HCEC 1CT (cell line): ENCODE data around the gene DLG2.
"Not testable (repeated sequence)": the region's sequence is repeated elsewhere in the genome, so short reads cannot be mapped to it uniquely, and the experiment has no call there.

ENCODE experiments used
- DNase-seq: peaks from one replicate; pipeline ENCODE4 v3.0.0-alpha.2; 2017

Gene DLG2

DNA sequence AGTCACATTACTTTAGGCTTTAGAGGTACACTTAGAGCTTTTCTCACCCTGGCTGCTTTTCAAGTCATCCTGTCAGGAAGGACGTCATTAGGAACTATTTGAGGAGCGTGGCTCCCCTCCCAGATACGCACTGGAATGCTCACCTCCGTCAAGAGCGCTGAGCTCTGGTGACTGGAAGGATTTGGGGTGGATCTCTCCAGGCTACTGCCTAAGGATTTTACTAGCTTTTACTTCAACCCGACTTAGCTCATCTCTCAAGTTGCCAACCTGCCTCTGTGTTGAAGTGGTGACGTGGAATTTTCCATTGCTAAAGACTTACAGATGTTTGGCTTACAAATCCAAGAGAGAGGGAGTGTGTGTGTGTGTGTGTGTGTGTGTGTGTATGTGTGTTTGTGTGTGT lies 1985.6 kb downstream of the DLG2 start:
- no peak for DNase-seq

DNA sequence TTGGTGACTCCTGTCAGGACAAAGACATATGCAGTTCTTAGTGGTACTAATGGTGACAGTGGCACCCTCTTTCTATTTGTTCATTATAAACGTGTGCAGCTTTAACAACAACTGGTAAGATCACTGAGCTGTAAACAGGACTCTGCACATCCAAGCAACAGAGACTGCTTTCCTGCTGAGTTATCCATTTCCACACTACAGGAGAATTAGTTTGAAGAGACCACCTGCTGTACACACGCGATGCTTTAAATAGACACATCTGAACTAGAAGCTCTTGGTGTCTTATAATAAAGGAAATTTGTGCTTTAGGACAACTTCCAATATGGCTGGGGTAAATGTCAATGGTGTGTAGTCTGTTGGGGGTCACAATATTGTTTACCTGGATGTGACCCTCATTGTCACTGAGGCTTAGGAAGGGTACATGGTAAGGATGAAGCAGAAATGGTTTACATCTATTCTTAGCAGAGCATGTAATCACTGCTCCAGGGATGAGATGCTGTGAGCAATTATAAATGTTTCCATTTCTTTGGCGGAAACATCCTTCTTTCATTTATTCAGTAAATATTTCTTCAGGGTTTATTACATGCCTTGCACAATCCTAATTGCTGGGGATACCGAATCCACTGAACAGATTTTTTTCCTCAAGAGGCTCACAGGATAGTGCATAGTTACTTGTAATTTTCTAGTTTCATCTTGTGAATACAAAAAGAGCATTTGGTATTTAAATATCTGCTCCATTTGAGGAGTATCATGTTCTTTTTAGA lies 1987.0 kb downstream of the DLG2 start:
- DNase-seq, result no peak

GRCh38 chr11:83635166-83635565 lies 1992.0 kb downstream of the DLG2 start:
- DNase-seq, result no peak

DNA sequence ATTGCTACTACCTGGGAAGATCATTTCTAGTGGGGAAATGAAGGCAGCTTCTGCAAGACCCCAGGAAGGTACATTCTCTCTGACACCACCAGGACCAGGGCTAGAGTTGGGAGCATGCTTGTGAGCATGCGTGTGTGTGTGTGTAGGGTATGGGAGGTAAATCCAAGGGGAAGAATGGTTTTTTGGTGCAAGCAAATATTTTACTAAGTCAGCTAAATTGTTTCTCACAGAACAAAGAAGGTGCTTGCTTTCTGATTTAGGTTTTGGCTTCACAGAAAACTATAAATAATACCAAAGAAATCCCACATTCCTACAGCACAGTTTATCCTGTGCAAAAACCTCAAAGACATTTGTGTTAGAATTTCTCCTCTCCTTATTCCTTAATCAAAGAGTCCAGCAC lies 1996.9 kb downstream of the DLG2 start:
- no peak for DNase-seq

DNA sequence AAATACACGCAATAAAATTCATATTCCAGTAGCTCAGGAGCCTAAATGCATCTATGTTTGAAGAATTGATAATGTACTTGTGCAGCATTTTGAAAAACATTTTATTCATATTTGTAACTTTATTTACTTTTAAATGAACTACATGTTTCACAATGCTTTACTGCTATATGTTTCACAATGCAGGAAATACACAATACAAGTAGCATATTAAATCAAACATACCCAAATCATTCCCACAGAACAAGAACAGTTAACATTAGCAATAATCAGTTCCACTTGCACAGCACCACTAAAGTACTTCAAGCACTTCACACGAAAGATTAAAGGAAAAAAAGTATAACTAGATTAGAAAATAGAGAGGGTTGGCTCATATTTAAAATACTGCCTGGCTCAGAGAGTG lies 1997.4 kb downstream of the DLG2 start:
- no peak for DNase-seq

- DNase-seq, result no peak
Measured at GRCh38 chr11:83628622-83629355, 1998.4 kb downstream of the DLG2 start.

DNA sequence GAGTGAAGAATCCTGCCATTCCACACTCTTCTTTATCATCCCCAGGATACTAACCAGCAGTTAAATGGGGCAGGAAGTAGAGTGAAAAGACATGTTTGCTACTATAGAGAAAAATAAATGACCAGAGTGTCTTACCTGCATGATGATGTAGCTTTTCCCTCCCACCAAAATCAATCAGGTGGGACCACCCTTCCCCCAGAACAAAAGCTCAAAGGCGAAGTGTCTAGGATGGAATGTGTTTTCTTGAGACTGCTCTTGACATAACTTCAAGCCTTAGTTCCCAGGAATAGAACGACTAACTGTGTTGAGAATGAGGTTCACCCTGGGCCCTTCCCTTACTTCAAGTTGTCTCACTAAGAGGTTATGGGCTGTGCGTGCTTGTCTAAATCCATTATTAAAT lies 2001.8 kb downstream of the DLG2 start:
- DNase-seq, result no peak

DNA sequence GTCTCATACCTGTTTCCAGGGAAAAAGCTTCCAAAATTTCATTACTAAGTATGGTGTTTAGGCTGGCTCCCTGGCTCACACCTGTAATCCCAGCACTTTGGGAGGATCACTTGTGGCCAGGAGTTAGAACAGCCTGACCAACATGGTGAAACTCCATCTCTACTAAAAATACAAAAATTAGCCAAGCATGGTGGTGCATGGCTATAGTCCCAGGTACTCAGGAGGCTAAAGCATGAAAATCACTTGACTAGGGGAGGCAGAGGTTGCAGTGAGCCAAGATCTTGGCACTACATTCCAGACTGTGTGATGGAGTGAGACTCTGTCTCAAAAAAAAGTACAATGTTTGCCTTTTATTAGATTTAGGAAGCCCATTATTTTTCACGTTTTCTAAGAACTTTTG lies 2009.5 kb downstream of the DLG2 start:
- no peak for DNase-seq

DNA sequence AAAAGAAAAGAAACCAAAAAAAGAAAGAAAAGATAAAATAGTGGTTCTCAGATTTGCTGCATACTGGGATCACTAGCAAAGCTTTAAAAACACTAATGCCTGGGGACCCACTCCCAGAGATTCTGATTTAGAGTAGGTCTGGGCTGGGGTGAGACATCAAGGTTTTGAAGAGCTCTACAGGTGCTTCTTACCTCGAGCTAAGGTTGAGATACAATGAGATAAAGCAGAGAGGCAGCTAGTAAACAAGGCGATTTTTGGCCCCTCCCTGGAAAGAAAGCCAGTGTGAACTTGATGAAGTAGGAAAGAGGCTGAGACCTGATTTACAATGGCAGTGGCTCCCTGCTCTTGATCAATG lies 2013.4 kb downstream of the DLG2 start:
- DNase-seq, result no peak

DNA sequence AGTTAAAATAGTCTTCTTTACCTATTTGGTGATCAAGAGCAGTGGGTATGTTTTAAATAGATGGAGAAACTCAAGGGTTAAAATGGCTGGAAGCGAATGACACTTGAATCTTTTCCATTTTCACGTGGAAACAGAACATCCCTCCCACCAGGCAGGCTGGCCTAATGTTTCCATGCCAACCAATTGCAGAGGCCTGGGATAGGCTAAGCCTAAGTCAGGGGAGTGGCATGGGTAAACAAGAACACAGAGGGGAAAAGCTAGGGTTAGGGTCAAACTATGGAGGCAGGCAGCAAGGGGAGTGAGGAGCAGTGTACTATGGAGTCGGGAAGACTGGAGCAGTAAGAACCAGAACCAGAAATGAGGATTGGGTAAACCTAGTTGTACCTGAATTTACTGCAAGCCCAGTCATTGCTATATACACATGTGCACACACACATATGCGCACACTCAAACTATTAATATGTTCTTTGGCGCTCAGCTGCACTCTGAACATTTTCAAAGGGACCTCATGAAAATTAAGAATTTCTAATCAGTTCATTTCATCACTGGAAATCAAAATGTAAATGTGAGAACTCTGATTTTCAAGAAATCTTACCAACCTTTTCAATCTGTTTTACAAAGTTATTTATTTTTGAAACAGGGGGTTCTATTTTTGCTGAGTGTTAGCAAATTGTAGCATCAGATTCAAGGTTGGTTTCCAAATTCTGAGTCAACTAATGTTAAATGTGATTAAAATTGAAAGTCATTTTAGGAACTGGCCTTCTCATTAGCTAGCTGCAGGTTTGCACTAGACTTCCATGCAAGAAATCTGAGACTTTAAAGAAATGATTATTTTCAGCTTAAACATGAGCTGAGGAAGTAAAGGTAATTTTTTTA lies 2014.0 kb downstream of the DLG2 start:
- no peak for DNase-seq

DNA sequence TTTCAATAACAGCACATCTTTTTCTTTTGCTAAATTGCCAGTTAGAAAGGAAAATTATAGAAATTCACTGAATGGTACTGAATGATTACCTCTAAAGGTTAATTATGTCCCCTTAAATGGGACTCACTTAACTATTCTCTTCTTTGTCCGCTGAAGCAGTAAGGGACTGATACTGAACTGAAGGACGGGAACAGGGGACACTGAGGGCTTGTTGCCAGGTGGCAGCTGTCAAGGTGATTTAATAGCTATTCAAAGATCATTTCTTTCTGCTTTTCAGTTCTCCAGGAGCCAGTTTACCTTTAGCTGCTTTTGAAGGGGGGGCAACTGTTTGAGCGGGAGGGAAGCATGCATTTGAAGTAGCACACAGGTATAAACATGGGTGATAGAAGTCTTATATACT lies 2015.5 kb downstream of the DLG2 start:
- DNase-seq, result no peak

DNA sequence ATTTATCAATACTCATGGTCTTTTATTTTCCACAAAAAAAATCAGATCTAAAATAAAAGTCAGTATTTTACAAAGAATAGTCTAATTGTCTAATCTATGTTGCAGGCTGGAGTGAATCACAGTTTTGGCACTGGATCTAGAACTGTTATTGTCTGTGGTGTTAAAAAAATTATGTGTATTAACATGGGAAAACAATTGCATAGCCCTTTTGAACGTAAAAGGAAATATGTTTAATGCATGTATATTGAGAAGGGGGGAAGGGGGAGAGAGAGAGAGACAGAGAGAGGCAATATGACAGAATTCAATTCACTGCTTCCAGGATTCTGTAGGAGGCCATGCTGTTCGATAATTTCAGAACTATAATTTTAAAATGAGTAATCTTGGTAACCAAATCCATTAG lies 2016.1 kb downstream of the DLG2 start:
- DNase-seq, result no peak

DNA sequence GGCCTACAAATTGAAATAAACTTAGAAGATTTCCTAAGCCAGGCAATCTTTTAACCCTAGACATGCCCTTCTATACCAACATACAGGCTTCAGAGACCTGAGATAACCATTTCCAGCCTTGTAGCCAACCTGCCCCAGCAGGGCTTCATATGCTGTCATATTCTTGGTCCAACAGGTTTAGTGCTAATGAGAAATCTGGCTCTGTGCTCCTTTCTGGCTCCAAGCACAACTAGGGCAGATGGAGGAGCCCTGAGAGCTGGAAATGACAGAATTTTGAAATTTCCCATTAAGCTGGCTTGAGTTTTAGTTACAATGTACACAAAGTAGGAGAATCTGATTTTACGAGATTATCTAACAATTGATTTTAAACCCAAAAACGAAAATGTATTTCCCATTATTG lies 2018.0 kb downstream of the DLG2 start:
- DNase-seq, result no peak

DNA sequence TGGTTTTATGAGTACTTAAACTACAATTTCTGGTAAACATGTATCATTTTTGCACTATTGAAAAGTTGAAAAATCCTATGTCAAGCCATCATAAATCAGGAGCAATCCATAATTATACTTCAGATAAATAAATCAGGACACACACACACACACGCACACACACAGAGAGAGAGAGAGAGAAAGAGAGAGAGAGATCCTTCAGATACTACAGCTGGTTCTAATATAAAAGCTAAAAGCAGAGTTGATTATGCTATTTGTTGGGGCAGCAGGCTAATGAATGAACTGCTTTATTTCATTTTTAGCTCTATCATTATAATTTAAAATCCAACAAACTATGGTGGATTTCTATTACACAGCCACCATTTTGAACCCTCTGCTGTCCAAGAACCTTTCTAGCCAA lies 2018.6 kb downstream of the DLG2 start:
- DNase-seq, result no peak

GRCh38 chr11:83601914-83602527 lies 2025.1 kb downstream of the DLG2 start:
- no peak for DNase-seq

DNA sequence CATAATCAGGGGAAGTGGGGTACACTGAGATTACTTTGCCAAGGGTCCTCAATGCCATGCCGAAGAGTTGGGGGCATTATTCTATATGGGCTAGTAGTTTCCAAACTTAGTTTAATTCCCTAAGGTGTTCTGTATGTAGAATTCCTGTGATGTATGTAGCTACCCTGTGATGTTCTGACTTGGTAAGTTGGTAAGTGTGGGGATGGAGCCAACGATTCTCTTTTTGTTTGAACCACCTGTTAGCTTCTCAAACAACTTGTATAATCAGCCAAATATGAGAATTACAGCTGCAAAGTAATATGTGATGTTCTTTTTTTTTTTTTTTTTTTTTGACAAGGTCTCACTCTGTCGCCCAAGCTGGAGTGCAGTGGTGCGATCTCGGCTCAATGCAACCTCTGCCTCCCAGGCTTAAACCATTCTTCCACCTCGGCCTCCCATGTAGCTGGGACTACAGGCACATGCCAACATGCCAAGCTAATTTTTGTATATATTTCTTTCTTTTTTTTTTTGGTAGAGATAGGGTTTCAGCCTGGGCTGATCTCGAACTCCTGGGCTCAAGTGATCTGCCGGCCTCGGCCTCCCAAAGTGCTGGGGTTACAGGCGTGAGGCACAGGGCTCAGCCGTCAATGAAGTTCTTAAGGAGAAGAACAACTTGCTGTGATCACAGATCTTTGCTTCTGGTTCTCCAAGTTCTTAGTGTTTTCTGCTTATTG lies 2025.8 kb downstream of the DLG2 start:
- DNase-seq, result no peak

- no peak for DNase-seq
Measured at GRCh38 chr11:83600661-83601060, 2026.5 kb downstream of the DLG2 start.

- DNase-seq, result no peak
Measured at GRCh38 chr11:83599066-83599465, 2028.1 kb downstream of the DLG2 start.

GRCh38 chr11:83587797-83588196 lies 2039.3 kb downstream of the DLG2 start:
- not testable (repeated sequence) for DNase-seq

DNA sequence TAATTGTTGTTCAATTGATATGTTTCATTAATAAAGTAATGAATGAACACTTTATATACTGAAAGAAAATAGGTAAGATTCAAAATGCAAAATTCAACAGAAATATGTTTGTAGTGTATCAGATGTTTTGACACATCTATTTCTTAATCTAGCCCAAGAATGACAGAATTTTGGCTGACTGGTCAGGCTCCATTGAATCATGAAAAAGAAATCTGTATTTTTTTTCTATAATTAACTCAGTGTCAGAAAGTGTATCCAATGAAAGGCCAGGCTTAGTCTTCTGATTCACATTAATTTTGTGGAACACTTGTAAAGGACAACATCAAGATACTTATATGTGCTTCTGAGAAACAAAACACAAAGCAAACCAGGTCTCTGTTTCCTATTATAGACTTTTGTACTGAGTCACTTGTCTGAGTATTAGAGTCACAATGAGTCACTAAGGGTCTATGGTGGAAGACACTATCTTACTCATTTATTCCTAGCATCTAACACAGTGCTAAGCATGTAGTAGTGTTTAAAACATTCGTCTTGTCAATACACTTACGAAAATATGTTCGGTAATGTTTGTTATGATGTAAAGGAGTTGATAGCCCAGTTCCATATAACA lies 2043.3 kb downstream of the DLG2 start:
- DNase-seq, result peak; percentile 87

DNA sequence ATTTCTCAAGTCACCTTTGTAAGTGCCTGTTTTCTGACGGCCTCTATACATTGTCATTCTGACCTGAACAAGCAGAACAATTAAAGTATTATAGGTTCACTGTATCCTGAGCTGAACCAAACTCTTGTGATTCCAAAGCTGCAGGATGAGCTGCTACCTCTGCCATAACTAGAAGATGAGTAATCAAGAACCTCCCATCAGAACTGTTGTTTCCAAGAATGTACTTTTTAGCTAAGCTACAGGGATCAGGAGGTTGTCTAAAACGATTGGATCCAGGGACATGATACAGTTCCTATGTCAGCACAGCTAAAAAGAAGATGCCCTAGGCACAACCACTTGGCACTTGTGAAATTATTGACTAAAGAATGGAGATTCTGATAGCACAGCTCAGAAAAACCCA lies 2052.6 kb downstream of the DLG2 start:
- DNase-seq, result peak; percentile 71
